GM12878 (cell line): ENCODE data around the gene SLC12A7. TPM values are rescaled to one million over a fixed set of nuclear protein-coding genes. Genes with fewer than 3 reads are reported as not detected.

Experiments used
- ATAC-seq: fragments of 200-7000 bp; cut with Tn5 transposase; 3 replicates; pipeline ENCODE4 v1.9.1; 2020; ENCODE audit warnings: mild to moderate bottlenecking, moderate library complexity
- BruUV-seq: library from RNA; stranded (reverse); fragments of 400-500 nt; replicated peaks from 2 replicates; lab custom pipeline; 2021; lab: Mats Ljungman, UMichigan
- CTCF ChIA-PET: fragments of 300-600 bp; sonication (Branson Sonifier 250); formaldehyde crosslinking; extraction: SDS; loops from one replicate; lab custom pipeline; 2021; ENCODE audit warnings: inconsistent platforms; lab: Yijun Ruan, JAX
- POLR2A ChIA-PET: fragments of 350-600 bp; formaldehyde crosslinking; extraction: SDS; loops from one replicate; lab custom pipeline; 2021; ENCODE audit warnings: inconsistent platforms; lab: Charles Lee
- RAD21 ChIA-PET: fragments of 300-600 bp; sonication (Branson Sonifier 250); formaldehyde crosslinking; loops from one replicate; lab custom pipeline; 2023; ENCODE audit warnings: antibody characterized with exemption; ENCODE audit not compliant: unreplicated experiment; lab: Charles Lee
- SMC1A ChIA-PET: fragments of 300-600 bp; sonication (Branson Sonifier 250); formaldehyde crosslinking; loops from one replicate; lab custom pipeline; 2023; ENCODE audit not compliant: unreplicated experiment, uncharacterized antibody; lab: Charles Lee
- DNase-seq: peaks from one replicate; pipeline ENCODE4 v3.0.0-alpha.2; 2011; ENCODE audit warnings: low read depth, low spot score
- FAIRE-seq: peaks from 3 replicates; lab custom pipeline; 2011; peaks lifted over from hg19 to GRCh38; lab: Jason Lieb, UNC
- H2AFZ ChIP-seq: 2 replicates; pipeline ENCODE4 v1.6.0; 2011; ENCODE audit warnings: low read depth, low read length, control low read depth; ENCODE audit not compliant: control insufficient read depth
- H3K27ac ChIP-seq: 2 replicates; pipeline ENCODE4 v1.5.1; 2011; ENCODE audit warnings: control low read depth; ENCODE audit not compliant: control insufficient read depth, insufficient read depth
- H3K27me3 ChIP-seq, 2 experiments: replicated peaks in 1 of 2; 2 replicates each; pipeline versions ENCODE4 v1.6.0 to v1.6.1; 2011; ENCODE audit warnings: low read length in 1 of 2; ENCODE audit not compliant: control insufficient read depth in 2 of 2, insufficient read depth in 2 of 2
- H3K36me3 ChIP-seq, 2 experiments: 2 replicates each; pipeline ENCODE4 v1.5.1; 2011; ENCODE audit warnings: low read length in 1 of 2; ENCODE audit not compliant: control insufficient read depth in 2 of 2, insufficient read depth in 2 of 2
- H3K4me1 ChIP-seq: 2 replicates; pipeline ENCODE4 v1.6.1; 2011; ENCODE audit warnings: mild to moderate bottlenecking, low read length, moderate library complexity, mixed read lengths; ENCODE audit not compliant: control insufficient read depth, insufficient read depth
- H3K4me2 ChIP-seq: 2 replicates; pipeline ENCODE4 v1.6.0; 2011; ENCODE audit warnings: control low read depth; ENCODE audit not compliant: control insufficient read depth, insufficient read depth
- H3K4me3 ChIP-seq: fragments of 200-600 bp; sonication (generic); 2 replicates; pipeline ENCODE4 v1.5.1; 2016
- H3K79me2 ChIP-seq: 2 replicates; pipeline ENCODE4 v1.6.0; 2011; ENCODE audit warnings: low read length; ENCODE audit not compliant: control insufficient read depth, insufficient read depth
- H3K9ac ChIP-seq: 2 replicates; pipeline ENCODE4 v1.8.0; 2011; ENCODE audit warnings: low read length, control low read depth, mixed read lengths; ENCODE audit not compliant: control insufficient read depth, insufficient read depth
- H3K9me3 ChIP-seq: replicated peaks from 3 replicates; pipeline ENCODE4 v1.5.1; 2011; ENCODE audit warnings: mild to moderate bottlenecking, low read length; ENCODE audit not compliant: control insufficient read depth, insufficient read depth
- H4K20me1 ChIP-seq: 2 replicates; pipeline ENCODE4 v1.6.0; 2011; ENCODE audit not compliant: control insufficient read depth, insufficient read depth
- EED ChIP-seq: sonication (generic); IDR thresholded peaks from 2 replicates; pipeline ENCODE4 v1.6.1; 2016; ENCODE audit warnings: antibody characterized with exemption, low read depth
- NR2F1 ChIP-seq: fragments of 450-650 bp; conservative IDR thresholded peaks from 2 replicates; pipeline ENCODE4 v1.6.1; 2017; ENCODE audit warnings: mild to moderate bottlenecking
- POLR2A ChIP-seq: IDR thresholded peaks from 2 replicates; pipeline ENCODE4 v1.6.1; 2011; ENCODE audit warnings: low read depth, mild to moderate bottlenecking, low read length
- WGBS: methylation state at CpG from one replicate; pipeline ENCODE4 v1.1.6; 2016; ENCODE audit warnings: low lambda C conversion rate; ENCODE audit not compliant: insufficient replicate concordance, insufficient coverage; ENCODE audit errors: missing lambda C conversion rate; 5-methylcytosine and 5-hydroxymethylcytosine counted together
- in situ Hi-C: fragments of 300-500 bp; cut with MboI; formaldehyde crosslinking; loops from 9 replicates; pipeline ENCODE4 v1.14.3; 2018; ENCODE audit warnings: mixed read lengths
- intact Hi-C: fragments of 100-400 bp; cut with micrococcal nuclease; formaldehyde crosslinking; loops from one replicate; pipeline ENCODE4 v1.14.2; 2022; ENCODE audit not compliant: unreplicated experiment
- polyA plus RNA-seq, 11 experiments: library from polyadenylated mRNA; depleted of rRNA in 4 of 11; unstranded in 6 of 11; stranded (reverse) in 5 of 11; fragments of >200 nt; fragmentation: Nextera tagmentation in 4 of 11; fragmentation: Illumina TruSeq in 1 of 11; extraction: Ambion mirVana in 4 of 11; extraction: Trizol in 1 of 11; gene quantifications; 1 replicate in 1 of 11; 2 replicates in 10 of 11; pipeline versions ENCODE4 v1.2.1 to v1.2.3, GENCODE V29; 2011 to 2016; ENCODE audit warnings: inconsistent platforms in 2 of 11, missing spikeins in 2 of 11, low read depth in 1 of 11
- total RNA-seq, 4 experiments: library from RNA; depleted of rRNA in 3 of 4; stranded (reverse); fragments of >200 nt in 3 of 4; fragmentation: Illumina TruSeq in 1 of 4; extraction: Trizol in 1 of 4; gene quantifications; 2 replicates each; pipeline versions ENCODE4 v1.2.1 to v1.2.3, GENCODE V29; 2013 to 2021
- TF ChIP-seq, protein P1 (sequence below): IDR thresholded peaks from 2 replicates; pipeline ENCODE4 v1.6.1; 2011; ENCODE audit warnings: borderline replicate concordance, low read depth, mild to moderate bottlenecking, moderate library complexity, mixed read lengths, low read length; ENCODE audit not compliant: insufficient read depth; ENCODE audit errors: extremely low read length

The SLC12A7 gene
- total and polyA plus RNA-seq, 10 of the 15 experiments (the other 5 are each of a cell fraction or from before 2014, with no cell fraction given), result 0.10 to 10.0 (median 2.9) TPM

GRCh38 chr5:1103505-1104326 lies 8.1 kb downstream of the SLC12A7 start:
- no peak overlapping the region for H3K4me3 ChIP-seq
- no peak for FAIRE-seq
- no peak for DNase-seq
- TF ChIP-seq, protein P1, sequence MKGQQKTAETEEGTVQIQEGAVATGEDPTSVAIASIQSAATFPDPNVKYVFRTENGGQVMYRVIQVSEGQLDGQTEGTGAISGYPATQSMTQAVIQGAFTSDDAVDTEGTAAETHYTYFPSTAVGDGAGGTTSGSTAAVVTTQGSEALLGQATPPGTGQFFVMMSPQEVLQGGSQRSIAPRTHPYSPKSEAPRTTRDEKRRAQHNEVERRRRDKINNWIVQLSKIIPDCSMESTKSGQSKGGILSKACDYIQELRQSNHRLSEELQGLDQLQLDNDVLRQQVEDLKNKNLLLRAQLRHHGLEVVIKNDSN, result peak; percentile 20
- no peak for TF ChIP-seq NR2F1
- no peak overlapping the region for H2AFZ ChIP-seq
- no peaks in the 10 kb centered on the region for H3K9me3 ChIP-seq
- no peaks in the 10 kb centered on the region for H3K4me1 ChIP-seq
- no peak overlapping the region for H3K4me2 ChIP-seq
- H3K9ac ChIP-seq, result no peak overlapping the region; the same call in 1 of the 2 replicates
- H3K27ac ChIP-seq, result no peak overlapping the region
- 41% methylated on average over 30 of the region's 33 CpGs for WGBS
- intact Hi-C loops, result no loop called here
- RAD21 ChIA-PET, result no interaction called here
- CTCF ChIA-PET, result interaction anchor here (0.7 kb wide), 1 partner anchor 11 kb away, joined by 4 read pairs; no protein-coding TSS in a partner anchor
- no peaks in the 10 kb centered on the region for H3K36me3 ChIP-seq
- in situ Hi-C loops, result loop anchor here (5.0 kb wide), 1 partner anchor 91 kb away; no protein-coding TSS in a partner anchor
- no peaks in the 10 kb centered on the region for H3K27me3 ChIP-seq
- ATAC-seq, result no peak
- no TSS peak for BruUV-seq
- H3K79me2 ChIP-seq, result no peaks in the 10 kb centered on the region; the same call in 1 of the 2 replicates
- H4K20me1 ChIP-seq, result no peaks in the 10 kb centered on the region
- POLR2A ChIA-PET, result no interaction called here
- SMC1A ChIA-PET, result no interaction called here

GRCh38 chr5:1103093-1103492 lies 8.8 kb downstream of the SLC12A7 start:
- no peak overlapping the region for H3K9ac ChIP-seq
- no peaks in the 10 kb centered on the region for H3K9me3 ChIP-seq
- DNase-seq (no peak), ATAC-seq (no peak), FAIRE-seq (no peak)
- H2AFZ ChIP-seq, result no peak overlapping the region
- SMC1A ChIA-PET, result no interaction called here
- TF ChIP-seq EED, result no peak
- 0 out of 2 replicates have a peak, but pooled peaks have one; percentile 31 for TF ChIP-seq POLR2A
- H3K4me3 ChIP-seq, result no peak overlapping the region
- H3K27me3 ChIP-seq, result no peaks in the 10 kb centered on the region
- in situ Hi-C loops, result loop anchor here (5.0 kb wide), 1 partner anchor 91 kb away; no protein-coding TSS in a partner anchor
- CTCF ChIA-PET, result interaction anchor here (1.1 kb wide), 1 partner anchor 30 kb away, joined by 3 read pairs; no protein-coding TSS in a partner anchor
- POLR2A ChIA-PET, result no interaction called here
- intact Hi-C loops, result no loop called here
- no peak overlapping the region for H3K4me2 ChIP-seq
- H3K79me2 ChIP-seq, result no peaks in the 10 kb centered on the region; the same call in 1 of the 2 replicates
- no TSS peak for BruUV-seq
- H3K4me1 ChIP-seq, result no peaks in the 10 kb centered on the region
- no peak overlapping the region for H3K27ac ChIP-seq
- 39% methylated on average over 11 of the region's 11 CpGs for WGBS
- H3K36me3 ChIP-seq, result no peaks in the 10 kb centered on the region
- H4K20me1 ChIP-seq, result no peaks in the 10 kb centered on the region
- RAD21 ChIA-PET, result no interaction called here
